GM12874 (cell line): ENCODE measurements around the gene ZNF616.

ENCODE experiments used
- TF ChIP-seq, protein P1 (sequence below): IDR thresholded peaks from 2 replicates; pipeline ENCODE4 v1.5.1; 2011; ENCODE audit warnings: low read depth, mild to moderate bottlenecking, control low read depth, low read length, moderate library complexity; ENCODE audit not compliant: insufficient read depth

ZNF616 gene

DNA sequence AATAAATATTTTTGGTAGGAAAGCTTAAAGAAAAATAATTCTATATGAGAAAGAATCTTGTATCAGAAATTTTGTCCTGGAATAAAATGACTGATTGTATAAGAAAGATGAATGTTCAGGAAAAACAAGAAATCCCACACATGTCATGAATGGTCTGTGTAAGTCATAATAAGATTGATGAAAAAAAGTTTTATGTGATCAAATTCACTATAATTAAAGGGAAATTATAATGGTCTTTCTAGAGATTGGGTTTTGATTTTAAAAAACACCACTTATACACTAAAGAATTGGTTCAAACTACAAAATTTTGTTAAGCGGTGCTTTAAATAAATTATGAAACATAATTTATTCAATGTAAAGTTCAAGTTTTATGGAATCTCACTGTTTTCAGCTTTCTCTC lies 37.0 kb downstream of the ZNF616 start:
- TF ChIP-seq, protein P1, sequence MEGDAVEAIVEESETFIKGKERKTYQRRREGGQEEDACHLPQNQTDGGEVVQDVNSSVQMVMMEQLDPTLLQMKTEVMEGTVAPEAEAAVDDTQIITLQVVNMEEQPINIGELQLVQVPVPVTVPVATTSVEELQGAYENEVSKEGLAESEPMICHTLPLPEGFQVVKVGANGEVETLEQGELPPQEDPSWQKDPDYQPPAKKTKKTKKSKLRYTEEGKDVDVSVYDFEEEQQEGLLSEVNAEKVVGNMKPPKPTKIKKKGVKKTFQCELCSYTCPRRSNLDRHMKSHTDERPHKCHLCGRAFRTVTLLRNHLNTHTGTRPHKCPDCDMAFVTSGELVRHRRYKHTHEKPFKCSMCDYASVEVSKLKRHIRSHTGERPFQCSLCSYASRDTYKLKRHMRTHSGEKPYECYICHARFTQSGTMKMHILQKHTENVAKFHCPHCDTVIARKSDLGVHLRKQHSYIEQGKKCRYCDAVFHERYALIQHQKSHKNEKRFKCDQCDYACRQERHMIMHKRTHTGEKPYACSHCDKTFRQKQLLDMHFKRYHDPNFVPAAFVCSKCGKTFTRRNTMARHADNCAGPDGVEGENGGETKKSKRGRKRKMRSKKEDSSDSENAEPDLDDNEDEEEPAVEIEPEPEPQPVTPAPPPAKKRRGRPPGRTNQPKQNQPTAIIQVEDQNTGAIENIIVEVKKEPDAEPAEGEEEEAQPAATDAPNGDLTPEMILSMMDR = no peak

DNA sequence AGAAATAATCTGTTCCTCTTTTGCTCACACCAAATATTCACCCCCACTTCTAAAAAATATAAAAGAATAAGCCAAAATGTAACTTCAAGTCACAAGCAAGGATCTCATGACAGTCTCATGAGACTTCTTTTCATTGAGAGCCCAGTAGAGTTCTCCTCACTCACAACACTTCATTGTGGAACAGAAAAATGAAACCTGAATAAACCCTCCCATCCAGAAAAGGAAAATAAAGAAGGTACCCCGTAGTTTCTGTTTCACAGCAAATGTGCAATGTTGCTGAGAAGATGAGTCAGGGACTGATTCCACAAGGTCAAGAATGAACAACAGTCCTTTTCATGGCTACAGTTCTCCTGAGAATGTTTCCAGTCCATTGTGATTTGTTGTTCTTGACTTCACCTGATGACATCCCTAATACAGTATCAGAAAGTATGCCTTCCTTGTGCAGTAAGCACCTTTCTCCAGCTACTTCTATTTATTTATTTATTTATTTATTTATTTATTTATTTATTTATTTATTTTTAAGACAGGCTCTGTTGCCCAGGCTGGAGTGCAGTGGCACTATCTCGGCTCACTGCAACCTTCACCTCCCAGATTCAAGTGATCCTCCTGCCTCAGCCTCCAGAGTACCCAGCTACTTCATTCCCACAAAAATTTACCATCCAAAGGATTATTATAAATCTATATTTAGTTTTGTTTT lies 37.7 kb downstream of the ZNF616 start:
- TF ChIP-seq, protein P1 = no peak

DNA sequence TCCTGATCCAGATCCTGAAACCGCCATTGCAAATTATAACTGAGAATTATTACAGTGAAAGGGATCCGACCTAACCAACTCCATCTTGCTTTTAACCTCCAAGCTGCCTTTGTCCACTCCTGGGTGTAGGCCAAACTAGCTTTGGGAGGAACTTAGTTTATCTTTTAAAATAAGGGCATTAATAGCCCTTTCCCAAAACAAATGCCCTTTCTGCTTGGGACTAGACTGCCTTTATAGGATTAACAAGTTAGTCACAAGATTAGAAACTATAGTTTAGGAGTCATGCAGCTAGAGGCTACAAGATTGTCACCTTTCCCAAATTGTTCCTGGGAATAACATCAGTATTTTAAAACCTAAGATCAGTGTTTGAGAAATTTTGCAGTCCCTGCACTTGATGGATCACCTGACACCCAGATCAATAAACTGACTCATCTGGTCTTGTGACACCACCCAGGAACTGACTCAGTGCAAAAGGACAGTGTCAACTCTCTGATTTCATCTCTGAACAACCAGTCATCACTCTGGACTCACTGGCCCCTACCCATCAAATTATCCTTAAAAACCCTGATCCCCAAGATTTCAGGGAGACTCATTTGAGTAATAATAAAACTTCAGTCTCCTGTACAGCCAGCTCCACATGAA lies 40.1 kb downstream of the ZNF616 start:
- TF ChIP-seq, protein P1 = no peak

DNA sequence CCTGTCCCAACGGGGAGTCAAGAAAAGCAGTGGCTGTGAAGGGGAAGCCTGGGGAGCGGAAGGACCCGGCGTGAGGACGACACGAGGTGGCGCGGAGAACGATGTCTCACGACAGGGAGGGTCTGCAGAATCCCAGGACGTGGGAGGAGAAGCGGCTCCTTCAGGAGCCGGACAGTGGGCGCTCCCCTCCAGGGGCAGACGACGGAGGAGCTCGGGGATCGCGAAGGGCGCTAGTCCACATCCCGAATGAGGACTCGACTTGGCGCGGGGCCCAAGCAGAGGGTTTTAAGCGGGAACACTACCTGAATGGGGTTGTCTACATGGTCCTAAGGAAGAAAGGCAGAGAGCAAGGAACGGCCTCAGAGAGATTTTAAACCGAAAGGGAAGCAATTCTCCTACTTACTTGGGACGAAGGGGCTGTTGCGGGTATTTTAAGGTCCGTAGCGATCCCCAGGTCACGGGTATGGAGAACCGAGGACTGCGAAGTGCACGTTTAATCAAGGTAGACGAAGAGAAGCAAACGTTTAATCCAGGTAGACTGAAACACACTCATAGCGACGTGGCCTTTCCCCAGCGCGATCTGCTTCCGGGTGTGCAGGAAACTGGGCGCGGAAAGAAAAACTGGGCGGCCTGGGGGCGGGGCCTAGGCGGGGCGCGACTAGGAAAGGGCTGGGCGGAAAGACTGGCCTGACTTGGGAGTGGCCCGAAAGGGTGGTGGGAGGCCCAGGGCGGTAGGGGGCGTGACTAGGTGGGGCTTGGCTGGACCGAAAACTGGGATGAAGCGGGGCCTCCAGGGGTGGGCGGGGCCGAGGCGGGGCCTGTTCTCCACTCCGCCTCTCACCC lies 44.3 kb downstream of the ZNF616 start, which contains the start of gene ZNF841:
TSS of gene ZNF841 (minus strand) at position 594 of the 843 bp plus-strand sequence. CDS start 10,964 bp downstream, outside the sequence.
- TF ChIP-seq, protein P1 = no peak

DNA sequence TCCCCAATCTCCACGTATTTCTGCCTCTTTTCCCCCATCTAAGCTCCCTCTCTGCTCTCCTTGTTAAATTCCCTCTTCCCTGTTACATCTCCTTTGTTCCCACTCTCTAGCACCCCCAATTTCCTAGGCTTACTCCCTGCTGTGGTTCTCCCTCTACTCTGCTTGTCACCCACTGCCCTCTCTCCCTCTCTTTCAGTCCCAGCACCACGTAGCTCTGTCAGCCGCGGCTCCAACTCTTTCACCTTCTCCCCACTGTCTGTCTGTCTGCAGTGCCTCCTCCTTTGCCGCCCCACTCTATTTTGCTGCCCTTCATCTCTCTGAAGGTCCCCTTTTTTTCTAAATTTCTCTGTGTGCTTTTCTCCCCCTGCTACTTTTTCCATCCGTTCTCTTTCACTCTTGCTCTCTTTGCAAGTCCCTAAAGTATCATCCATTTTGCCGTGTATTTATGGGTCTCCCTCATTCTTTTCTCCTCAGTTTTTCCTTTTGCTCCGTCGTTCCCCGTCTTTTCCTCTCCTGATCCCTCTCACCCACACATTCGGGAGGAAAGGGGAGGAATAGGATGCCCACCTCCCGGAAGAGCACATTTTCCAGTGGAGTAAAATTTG lies 45.1 kb downstream of the ZNF616 start:
- TF ChIP-seq, protein P1 = no peak

DNA sequence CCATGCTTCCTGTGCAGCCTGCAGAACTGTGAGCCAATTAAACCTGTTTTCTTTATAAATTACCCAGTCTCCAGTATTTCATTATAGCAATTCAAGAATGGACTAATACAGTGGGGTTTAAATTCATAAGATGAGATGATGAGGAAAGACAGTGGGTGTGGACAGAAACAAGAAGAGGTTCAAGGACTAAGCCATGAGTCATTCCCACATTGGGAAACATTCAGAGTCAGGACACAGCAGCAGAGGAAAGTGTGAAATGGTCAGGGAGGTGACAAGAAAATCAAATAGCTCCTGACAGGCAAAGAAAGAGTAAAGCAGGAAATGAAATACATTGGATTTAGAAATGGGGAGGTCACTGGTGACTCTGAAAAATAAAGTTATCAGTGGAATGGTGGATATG lies 53.3 kb downstream of the ZNF616 start:
- TF ChIP-seq, protein P1 = no peak

DNA sequence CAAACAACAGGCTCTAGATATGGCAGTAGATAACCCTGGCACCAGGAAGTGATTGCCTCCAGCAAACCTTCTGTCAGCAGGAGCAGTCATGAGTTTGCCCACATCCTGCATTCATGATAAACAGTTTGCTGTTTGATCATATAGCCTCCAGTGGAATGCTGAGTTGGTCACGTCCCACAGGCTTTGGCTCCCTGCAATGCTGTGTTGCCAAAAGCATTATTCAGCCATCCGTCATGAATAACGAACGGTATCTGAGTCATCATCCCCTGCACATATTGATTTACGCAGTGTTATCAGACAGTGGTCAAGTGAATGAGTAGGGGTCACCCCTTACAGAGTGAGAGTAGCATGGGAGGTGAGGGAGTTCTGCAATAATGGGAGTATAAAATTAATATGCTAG lies 69.2 kb downstream of the ZNF616 start:
- TF ChIP-seq, protein P1 = no peak
